Endometrial microvascular endothelial cells (primary cell): ENCODE measurements around the gene SLC24A5. TPM values are rescaled to one million over a fixed set of nuclear protein-coding genes. Genes with fewer than 3 reads are reported as not detected.

Source experiments
- in situ Hi-C: cut with HindIII; loops from 2 replicates; pipeline ENCODE4 v1.10.0; 2017; ENCODE audit warnings: low sequenced_read_pairs, low pct_unique_long_range_greater_than_20kb; ENCODE audit errors: inconsistent ontology term
- total RNA-seq: library from RNA; depleted of rRNA; stranded (reverse); fragments of >200 nt; gene quantifications from one replicate; pipeline ENCODE4 v1.2.3, GENCODE V29; 2015; ENCODE audit errors: inconsistent ontology term

Gene SLC24A5
- total RNA-seq, 1 donor from 2014 or later: not detected

DNA sequence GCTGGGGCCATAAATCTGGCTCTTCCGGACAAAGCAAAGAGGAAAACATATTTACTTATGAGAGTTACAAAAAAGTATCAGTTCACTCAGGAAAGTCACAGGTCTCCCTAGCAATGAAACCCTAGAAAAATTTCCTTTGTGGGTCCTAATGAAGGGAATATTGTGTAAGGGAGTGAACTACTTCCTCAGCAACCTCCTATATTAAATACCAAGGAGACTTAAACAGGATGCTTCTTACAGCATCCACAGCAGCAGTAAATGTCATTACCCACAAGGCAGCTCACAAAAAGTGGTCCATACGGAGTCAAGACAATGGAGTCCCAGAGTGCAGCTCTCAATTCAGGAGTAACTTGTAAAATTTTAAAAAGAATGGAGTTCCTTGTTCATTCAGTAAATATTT, 14.9 kb upstream of the SLC24A5 start:
- in situ Hi-C loops: no loop called here

DNA sequence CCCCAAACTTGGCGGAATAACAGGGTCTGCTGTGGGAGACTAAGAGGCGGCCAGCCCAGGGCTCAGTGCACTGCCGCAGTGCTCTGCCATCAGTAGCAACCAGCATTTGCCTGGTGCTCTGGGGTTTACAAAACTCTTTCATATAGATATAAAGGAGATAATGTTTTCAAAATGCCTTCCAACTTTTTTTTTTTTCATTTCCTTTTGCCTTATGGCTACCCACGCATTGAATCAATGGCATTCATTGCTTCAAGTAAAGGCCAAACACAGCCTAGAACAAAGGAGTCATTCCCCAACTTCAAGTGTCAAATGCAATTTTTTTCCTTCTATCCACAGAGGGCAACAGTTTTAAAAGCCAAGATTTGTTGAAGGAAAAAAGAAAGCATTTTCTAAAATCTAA, 11.6 kb upstream of the SLC24A5 start:
- in situ Hi-C loops: no loop called here

DNA sequence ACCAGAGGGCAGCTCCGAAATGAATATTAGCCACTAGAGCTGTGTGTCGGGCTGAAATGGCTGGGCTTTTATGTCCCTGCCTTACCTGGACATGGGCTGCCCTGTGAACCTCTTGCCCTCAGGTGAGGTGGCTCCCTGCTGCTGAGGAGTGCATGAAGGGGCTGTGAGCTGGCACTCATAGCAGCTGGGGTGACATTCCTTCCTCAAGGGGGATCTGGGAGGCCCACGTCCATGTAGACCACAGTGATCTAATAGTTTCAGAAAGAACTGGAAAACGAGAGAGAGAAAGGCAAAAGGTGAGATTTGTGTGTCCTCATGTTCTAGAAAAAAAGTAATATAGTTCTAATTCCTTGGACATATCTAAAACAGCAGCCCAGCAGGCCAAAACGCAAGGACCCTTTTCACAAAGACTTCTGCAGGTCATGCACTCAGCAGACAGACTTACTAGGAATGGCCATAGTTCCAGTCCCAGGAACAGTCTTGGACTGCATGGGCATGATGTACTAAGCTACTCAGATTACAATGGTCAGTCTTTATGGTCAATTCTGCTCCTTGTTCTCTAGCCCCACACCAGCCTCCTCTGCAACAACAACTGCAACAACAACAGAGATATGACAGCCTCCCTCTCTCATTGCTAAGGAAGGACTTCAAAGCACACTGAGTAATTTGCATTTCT, 10.8 kb upstream of the SLC24A5 start:
- in situ Hi-C loops: no loop called here

DNA sequence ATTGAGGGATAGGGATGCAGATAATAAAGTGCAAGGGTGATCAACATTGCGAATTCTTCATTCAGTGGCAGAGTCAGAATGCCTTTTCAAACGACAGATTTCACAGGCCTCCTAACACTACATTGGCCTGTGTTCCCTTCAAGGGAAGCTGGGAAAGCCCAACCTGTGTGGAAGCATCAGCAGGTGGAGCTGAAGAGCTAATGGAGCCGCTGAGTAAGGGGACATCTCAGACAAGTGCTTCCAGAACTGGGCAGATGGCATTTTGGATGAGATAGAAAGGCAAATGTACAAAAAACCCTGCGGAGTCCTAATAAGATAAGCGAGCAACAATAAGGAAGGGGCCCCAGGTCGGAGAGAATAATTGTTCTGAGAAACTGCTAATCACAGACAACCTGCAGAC, 8.5 kb upstream of the SLC24A5 start:
- in situ Hi-C loops: no loop called here

DNA sequence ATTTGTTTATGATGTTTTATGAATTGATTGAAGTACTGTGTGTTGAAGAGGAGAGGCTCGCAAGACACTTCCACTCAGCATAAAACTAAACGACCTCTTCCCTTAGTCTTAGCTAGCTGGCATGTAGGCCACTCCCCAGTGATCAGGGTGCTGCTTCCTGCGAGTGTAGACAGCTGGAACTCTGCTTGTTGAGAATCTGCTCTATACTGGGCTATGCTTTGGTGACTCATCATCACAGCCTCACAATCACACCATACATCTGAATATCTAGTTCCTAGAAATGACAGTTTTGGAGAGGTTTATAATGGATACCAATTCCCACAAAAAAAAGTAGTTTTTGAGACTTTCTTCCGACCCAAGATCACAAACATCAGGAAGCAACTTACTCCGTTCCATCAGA, 1.5 kb upstream of the SLC24A5 start:
- in situ Hi-C loops: no loop called here

- in situ Hi-C loops: no loop called here
These were observed 1.1 kb downstream of the SLC24A5 start for GRCh38 chr15:48121849-48122248.

- in situ Hi-C loops: no loop called here
These were observed 6.0 kb downstream of the SLC24A5 start for GRCh38 chr15:48126667-48127355.

DNA sequence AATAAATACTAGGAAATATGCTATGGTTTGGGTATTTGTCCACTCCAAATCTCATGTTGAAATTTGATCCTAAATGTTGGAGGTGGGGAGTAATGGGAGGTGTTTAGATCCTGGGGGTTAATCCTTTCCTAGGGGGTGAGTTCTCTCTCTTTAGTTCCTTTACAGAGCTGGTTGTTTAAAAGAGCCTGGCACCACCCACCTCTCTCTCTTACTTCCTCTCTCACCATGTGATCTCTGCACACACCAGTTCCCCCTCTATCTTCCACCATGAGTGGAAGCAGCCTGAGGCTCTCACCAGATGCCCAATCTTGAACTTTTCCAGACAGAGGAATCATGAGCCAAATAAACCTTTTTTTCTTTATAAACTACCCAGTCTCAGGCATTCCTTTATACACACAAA, 10.5 kb downstream of the SLC24A5 start:
- in situ Hi-C loops: no loop called here

DNA sequence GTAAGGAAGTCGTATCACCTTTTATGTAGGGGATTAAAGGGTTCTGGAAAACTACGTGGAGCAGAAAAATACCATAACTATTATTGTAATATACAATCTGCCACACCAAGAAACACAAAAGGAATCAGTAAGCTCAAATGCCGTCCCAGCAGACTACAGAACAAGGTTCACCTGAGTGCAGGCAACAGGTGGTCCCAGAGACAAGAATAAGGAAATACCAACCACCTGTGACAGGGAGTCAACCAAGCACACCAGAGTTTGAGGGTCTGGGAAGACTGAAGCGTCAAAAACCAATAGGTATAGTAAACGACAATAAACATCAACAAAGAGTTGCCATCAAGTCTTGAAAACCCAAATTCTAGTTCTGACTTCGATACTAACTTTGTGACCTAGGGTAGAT, 12.1 kb downstream of the SLC24A5 start:
- in situ Hi-C loops: no loop called here

GRCh38 chr15:48143856-48144255, 23.1 kb downstream of the SLC24A5 start:
- in situ Hi-C loops: no loop called here

GRCh38 chr15:48144889-48145288, 24.1 kb downstream of the SLC24A5 start:
- in situ Hi-C loops: no loop called here

GRCh38 chr15:48145923-48146322, 25.1 kb downstream of the SLC24A5 start:
- in situ Hi-C loops: no loop called here

DNA sequence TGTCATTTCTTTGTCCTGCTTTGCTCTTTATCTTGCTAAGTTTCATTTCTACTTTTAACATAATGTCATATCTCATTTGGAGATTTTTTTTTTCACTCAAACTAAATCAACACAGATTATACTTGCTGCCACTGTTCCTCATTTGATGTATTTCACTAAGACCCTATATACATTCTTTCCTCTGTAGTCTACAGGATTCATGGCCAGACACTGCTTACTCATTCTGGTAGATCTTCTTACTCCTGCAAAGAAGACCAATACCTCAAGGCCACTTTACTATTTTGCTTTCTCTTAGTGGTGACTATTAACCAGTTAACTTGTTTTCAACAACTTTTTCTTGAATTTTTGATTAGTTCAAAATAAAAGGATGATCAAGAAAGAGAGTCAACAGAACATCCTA, 26.6 kb downstream of the SLC24A5 start:
- in situ Hi-C loops: no loop called here

DNA sequence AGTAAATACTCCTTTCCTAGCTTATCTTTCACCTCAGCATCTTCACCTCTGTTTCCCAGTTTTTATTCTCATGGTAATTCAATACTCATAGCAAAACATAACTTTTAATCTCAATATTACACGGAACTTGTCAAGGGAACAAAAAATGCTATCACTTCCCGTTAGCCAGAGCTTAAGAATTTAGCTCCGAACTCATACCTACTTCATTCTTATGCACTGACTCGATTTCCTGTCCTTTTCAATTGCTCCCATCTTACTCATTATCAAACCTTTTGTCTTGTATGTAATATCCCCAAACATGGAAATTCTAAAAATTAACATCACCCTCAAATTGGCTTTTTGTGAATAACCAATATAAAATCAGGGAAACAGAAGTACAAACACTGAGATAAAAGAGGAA, 29.1 kb downstream of the SLC24A5 start:
- in situ Hi-C loops: no loop called here

- in situ Hi-C loops: no loop called here
These were observed 32.7 kb downstream of the SLC24A5 start for GRCh38 chr15:48153526-48153925.

GRCh38 chr15:48168616-48169015, 47.8 kb downstream of the SLC24A5 start:
- in situ Hi-C loops: no loop called here

GRCh38 chr15:48170981-48171380, 50.2 kb downstream of the SLC24A5 start:
- in situ Hi-C loops: no loop called here

- in situ Hi-C loops: no loop called here
These were observed 54.3 kb downstream of the SLC24A5 start for GRCh38 chr15:48175126-48175525.

DNA sequence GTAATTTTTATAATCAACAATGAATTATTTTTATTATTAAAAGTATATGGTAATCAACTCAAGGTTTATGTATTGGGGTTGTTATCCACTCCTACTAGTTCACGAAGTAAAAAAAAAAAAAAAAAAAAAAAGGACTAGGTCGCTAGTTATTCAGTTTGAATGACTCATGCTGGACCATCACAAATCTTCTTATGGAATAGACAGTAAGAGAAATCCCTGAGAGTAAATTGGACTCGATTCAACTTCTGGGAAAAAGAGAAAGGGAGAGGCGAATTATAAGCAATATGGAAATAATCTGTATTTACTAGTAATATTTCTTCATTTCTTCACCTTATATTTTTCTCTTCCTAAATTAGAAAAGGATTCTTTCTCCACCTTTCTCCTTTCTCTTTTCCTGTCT, 55.3 kb downstream of the SLC24A5 start:
- in situ Hi-C loops: no loop called here

DNA sequence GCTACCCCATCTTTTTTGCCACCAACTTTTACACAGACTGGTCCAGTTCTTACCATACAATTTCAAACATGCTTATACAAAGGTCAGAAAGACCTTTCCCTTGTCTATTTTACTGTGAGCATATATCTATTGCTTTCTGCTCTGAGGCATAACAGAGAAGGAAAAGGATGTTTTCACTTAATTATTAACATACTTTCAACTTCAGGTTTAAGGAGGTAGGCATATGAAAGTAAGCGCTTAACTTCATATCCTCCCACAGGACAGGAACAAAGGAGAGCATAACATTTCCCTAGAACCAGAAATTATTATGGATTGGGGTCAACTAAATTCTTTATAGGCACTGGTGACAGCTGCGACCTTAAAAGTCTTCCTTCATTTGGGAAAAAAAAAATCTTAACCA, 56.2 kb downstream of the SLC24A5 start:
- in situ Hi-C loops: no loop called here

GRCh38 chr15:48177383-48177765, 56.6 kb downstream of the SLC24A5 start:
- in situ Hi-C loops: no loop called here
